ENCODE data around the gene VLDLR.

VLDLR gene

DNA sequence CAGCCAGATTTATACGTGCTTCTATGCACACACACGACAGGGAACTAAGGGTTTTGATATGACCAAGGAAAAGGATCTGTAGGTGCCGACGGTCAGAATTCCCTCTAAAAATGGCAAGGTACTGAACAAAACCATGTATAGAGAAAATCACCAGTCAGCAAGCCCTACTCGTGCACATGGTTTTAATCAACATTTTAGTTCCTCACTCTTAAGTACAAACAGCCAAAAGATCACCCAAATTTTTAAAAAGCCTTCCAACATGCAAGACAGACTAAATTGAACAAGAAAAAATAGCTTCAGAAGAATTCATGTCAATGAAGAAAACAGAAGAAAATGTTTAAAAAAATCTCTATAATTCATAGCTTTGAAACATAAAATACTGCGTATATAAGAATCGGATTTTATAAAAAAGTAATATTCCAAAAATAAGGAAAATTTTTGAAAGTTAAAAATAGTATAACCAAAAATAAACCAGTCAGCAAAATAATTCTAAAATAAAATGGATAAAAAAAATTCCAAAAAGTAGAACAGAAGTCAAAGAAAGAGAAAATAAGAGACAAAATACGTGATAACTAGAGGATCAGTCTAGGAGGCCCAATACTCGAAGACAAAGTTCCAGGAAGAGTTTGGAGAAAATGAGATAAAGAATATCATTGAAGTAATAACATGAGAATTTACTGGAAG is 52.7 kb downstream of the VLDLR start:
- no peak overlapping the region for H3K4me3 ChIP-seq (ENCODE audit: low read depth, low read length)
- TF ChIP-seq, protein P1, sequence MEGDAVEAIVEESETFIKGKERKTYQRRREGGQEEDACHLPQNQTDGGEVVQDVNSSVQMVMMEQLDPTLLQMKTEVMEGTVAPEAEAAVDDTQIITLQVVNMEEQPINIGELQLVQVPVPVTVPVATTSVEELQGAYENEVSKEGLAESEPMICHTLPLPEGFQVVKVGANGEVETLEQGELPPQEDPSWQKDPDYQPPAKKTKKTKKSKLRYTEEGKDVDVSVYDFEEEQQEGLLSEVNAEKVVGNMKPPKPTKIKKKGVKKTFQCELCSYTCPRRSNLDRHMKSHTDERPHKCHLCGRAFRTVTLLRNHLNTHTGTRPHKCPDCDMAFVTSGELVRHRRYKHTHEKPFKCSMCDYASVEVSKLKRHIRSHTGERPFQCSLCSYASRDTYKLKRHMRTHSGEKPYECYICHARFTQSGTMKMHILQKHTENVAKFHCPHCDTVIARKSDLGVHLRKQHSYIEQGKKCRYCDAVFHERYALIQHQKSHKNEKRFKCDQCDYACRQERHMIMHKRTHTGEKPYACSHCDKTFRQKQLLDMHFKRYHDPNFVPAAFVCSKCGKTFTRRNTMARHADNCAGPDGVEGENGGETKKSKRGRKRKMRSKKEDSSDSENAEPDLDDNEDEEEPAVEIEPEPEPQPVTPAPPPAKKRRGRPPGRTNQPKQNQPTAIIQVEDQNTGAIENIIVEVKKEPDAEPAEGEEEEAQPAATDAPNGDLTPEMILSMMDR (IDR thresholded peaks at IDR 0.05; ENCODE audit: low read depth, low read length, missing control alignments), result no peak
- no peak for DNase-seq (ENCODE audit: low read depth)

DNA sequence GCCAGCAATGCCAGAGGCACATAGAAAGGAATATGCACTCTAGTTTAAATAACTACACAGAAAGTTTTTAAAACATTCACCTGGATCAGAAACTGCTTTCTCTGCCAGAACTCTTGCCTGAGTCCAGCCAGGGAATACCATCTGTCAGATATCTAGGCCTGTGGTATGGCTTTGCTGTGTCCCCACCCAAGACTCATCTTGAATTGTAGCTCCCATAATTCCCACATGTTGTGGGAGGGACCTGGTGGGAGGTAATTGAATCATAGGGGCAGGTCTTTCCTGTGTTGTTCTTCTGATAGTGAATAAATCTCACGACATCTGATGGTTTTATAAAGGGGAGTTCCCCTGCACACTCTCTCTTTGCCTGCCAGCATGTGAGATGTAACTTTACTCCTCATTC is 54.2 kb downstream of the VLDLR start:
- H3K4me3 ChIP-seq (ENCODE audit: low read depth, low read length), result no peak overlapping the region
- no peak for DNase-seq (ENCODE audit: low read depth)
- TF ChIP-seq, protein P1 (IDR thresholded peaks at IDR 0.05; ENCODE audit: low read depth, low read length, missing control alignments), result no peak

DNA sequence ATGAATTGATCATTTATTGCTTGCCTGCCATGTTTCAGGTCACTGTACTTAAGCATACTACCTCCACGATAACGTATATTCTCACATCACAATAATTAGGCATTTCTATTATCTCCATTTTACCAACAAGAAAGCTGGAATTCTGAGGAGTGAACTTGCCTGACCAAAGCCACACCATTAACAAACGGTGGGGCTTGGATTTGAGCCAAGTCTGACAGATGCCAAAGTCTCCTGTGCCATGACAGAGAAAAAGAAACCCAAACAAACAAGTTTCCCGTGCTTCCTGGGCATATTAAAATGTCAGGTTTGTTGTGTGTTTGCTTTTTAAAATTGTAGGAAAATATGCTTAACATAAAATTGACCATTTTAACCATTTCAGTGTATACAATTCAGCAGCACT is 54.9 kb downstream of the VLDLR start:
- DNase-seq (ENCODE audit: low read depth), result no peak
- TF ChIP-seq, protein P1 (IDR thresholded peaks at IDR 0.05; ENCODE audit: low read depth, low read length, missing control alignments), result no peak
- no peak overlapping the region for H3K4me3 ChIP-seq (ENCODE audit: low read depth, low read length)

DNA sequence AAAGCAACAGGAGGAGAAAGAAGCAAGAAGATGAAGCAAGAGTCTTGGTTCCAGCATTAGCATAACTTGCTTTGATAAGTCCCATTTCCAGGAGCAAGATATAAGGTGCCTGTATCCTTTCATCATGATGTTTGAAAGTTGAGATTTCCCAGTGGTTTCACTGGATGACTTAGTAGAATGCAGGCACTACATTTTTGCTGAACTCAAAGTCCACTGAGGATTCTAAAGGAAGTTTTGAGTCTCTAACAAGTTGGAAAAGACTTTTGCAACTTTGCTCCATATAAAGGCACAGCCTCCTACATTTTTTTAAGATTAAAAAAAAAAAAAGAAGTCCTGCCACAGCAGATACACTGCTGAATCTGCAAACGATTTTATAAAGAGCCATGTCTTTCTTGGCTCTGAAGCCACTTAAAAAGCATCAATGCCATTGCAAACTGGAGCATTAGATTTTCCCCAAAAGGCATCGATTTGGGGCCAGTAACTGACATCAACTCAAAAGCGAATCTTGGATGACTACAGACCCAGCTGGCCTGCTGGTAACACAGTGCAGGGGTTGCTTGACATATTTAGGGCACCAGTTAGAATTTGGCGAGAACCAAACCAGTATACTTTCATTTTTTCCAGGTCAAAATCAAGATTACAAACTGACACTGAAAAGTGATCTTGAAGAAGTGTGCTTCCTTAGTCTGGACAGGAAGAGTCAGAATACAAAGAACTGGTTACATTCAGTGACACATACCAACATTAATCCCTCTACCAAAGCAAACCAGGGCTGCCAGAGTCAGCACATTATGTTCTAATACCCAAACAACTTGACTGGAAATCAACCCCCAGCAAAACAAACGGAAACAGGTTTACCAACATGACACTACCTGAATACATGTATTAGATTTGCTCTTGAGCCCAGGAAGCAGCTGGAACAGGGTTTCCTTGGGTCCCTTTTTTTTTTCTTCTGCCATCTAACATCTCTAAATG is 56.6 kb downstream of the VLDLR start:
- no peak for DNase-seq (ENCODE audit: low read depth)

DNA sequence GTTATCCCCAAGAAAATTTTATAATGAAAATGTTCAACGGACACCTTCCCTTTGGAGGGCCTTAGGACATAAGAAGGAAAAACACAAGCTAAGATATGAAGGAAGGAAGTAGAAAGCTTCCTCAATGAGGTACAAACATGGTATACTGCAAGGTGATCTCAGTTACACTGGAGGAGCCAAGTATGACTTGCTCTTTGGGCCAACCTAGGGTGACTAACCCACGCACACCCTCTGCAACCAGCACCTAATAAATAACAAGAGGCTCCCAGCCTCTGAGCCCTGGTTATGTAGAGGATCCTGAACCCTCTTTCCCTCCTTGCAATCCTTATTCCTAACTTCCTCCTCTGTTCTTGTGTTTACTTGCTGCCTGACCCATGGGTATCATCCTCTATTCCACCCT is 57.4 kb downstream of the VLDLR start:
- TF ChIP-seq, protein P1 (IDR thresholded peaks at IDR 0.05; ENCODE audit: low read depth, low read length, missing control alignments), result no peak
- no peak for DNase-seq (ENCODE audit: low read depth)
- H3K4me3 ChIP-seq (ENCODE audit: low read depth, low read length), result no peak overlapping the region

More for the DNA sequence above, 56.6 kb downstream of the VLDLR start:
- no peak overlapping the region for H3K4me3 ChIP-seq (ENCODE audit: low read depth, low read length)
- TF ChIP-seq, protein P1 (IDR thresholded peaks at IDR 0.05; ENCODE audit: low read depth, low read length, missing control alignments), result no peak

DNA sequence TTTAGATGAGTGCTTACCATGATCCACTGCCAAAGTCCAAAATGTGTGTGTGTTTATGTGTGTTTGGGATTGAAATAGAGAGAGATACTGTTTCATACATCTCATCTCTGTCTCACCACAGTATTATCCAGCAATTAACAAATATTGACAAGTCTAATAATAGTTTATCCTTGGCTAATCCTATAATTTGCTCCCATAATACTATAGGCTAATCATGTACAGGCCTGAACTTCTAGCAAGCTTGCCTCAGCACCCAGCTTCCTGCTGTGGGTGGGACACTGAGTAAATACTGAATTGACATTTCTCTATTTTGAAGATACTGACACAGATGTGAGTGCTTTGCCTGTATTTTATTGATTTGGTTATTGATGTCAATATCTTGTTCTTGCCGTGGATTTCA is 60.4 kb downstream of the VLDLR start:
- DNase-seq (ENCODE audit: low read depth), result no peak
- H3K4me3 ChIP-seq (ENCODE audit: low read depth, low read length), result no peak overlapping the region
- TF ChIP-seq, protein P1 (IDR thresholded peaks at IDR 0.05; ENCODE audit: low read depth, low read length, missing control alignments), result no peak

Data from GM12864 (cell line).